Measurements from ENCODE around the gene PCBD1. TPM values are rescaled to one million over a fixed set of nuclear protein-coding genes. Genes with fewer than 3 reads are reported as not detected.

Gene PCBD1
- total and polyA plus RNA-seq, 2 experiments from 2014 or later, result 33.3 to 78.5 TPM

- no peak overlapping the region for H2AFZ ChIP-seq
- TF ChIP-seq POLR2AphosphoS5 (IDR thresholded peaks at IDR 0.05; ENCODE audit: low read depth) (no peak), ZNF462 (CRISPR knock-in tag; IDR thresholded peaks at IDR 0.05) (no peak), CREB1 (CRISPR knock-in tag; IDR thresholded peaks at IDR 0.05; ENCODE audit: low read depth) (no peak), ETS1 (IDR thresholded peaks at IDR 0.05) (no peak), JUNB (IDR thresholded peaks at IDR 0.05; ENCODE audit: unreplicated experiment) (no peak), REST (IDR thresholded peaks at IDR 0.05; ENCODE audit: unreplicated experiment) (no peak), EZH2 (IDR thresholded peaks at IDR 0.05; ENCODE audit: low read depth, unreplicated experiment) (no peak), ZNF331 (CRISPR knock-in tag; IDR thresholded peaks at IDR 0.05; ENCODE audit: low read depth) (no peak), ZNF114 (CRISPR knock-in tag; IDR thresholded peaks at IDR 0.05) (no peak), EZH2phosphoT487 (IDR thresholded peaks at IDR 0.05; ENCODE audit: unreplicated experiment) (no peak), NANOG (IDR thresholded peaks at IDR 0.05; ENCODE audit: borderline replicate concordance) (no peak)
- no peak overlapping the region for H3K4me3 ChIP-seq
- H3K36me3 ChIP-seq (ENCODE audit: insufficient read depth), result 0 out of 2 replicates have a peak, but pooled peaks cover 3% of the 10 kb centered on the region
- H4K20me1 ChIP-seq (replicated peaks; ENCODE audit: insufficient read depth), result no peaks in the 10 kb centered on the region
- H3K79me2 ChIP-seq (replicated peaks; ENCODE audit: insufficient read depth), result no peaks in the 10 kb centered on the region
- no peak overlapping the region for H3K27ac ChIP-seq (ENCODE audit: low read depth)
- no peaks in the 10 kb centered on the region for H3K27me3 Mint-ChIP-seq (ENCODE audit: insufficient read depth, low read depth, poor library complexity)
- no peaks in the 10 kb centered on the region for H3K27me3 ChIP-seq (ENCODE audit: insufficient read depth)
- H3K4me2 ChIP-seq, result no peak overlapping the region
- no peak overlapping the region for H3K4me3 Mint-ChIP-seq
- peaks cover 19% of the 10 kb centered on the region for H3K4me1 Mint-ChIP-seq
- DNase-seq (ENCODE audit: low spot score) (no peak), ATAC-seq (no peak)
- no peaks in the 10 kb centered on the region for H3F3A ChIP-seq (replicated peaks; ENCODE audit: low read depth)
- H3K9me2 ChIP-seq (ENCODE audit: insufficient read depth), result no peaks in the 10 kb centered on the region
- peaks cover 14% of the 10 kb centered on the region for H3K4me1 ChIP-seq (ENCODE audit: insufficient read depth)
- H3K27ac Mint-ChIP-seq, result no peak overlapping the region
- peaks cover 28% of the 10 kb centered on the region for H3K36me3 Mint-ChIP-seq (ENCODE audit: low read depth)
- no peaks in the 10 kb centered on the region for H3K9me3 Mint-ChIP-seq
Measured at GRCh38 chr10:70885481-70885880, 2.9 kb downstream of the PCBD1 start.

Data from GM23338 (cell line).